Ramos (cell line): ENCODE measurements around the gene NOBOX.
"Not testable (repeated sequence)": the region's sequence is repeated elsewhere in the genome, so short reads cannot be mapped to it uniquely, and the experiment has no call there.

Experiments
- in situ Hi-C: fragments of 300-500 bp; cut with MboI; formaldehyde crosslinking; loops from one replicate; pipeline ENCODE4 v1.14.3; 2022; ENCODE audit warnings: low sequenced_read_pairs; ENCODE audit not compliant: unreplicated experiment

Gene NOBOX

DNA sequence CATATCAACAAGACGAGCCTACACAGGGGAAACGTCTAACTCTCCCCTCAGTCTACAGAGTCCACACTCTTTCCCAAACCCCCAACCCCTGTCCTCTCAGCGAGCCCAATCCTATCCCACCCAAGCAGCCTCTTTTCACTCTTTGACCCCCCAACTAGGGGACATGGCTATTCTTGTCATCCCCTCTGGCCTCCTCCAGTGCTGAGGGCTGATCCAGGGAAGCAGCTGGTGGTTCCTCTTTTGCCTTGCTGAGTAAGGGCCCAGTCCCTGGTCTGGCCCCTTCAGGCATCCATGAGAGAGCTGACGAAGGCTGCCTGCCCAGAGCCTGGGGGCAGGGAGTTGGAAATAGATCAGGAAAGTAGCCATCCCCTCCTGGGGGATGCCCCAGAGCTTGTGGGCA, 6.4 kb downstream of the NOBOX start:
- in situ Hi-C loops = no loop called here

DNA sequence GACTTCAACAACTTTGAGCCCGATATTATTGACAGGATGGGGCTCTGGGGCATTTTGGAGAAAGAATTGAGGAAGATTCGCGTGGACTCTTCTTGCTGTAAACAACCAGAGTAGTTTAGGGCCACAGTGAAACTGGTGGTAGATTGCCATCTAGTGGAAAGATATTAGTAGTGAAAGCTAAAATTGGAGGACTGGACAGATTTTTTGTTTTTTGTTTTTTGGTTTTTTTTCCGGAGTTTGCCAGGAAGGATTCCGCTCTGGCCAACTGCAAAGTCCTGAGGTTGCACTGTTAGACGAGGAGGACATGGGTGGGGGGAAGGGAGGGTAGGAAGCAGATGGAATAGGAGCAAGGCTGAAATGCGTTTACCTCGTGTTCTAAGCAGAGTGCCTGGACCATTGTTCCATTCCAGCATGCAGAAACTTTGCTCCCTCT, 11.7 kb downstream of the NOBOX start:
- in situ Hi-C loops = no loop called here

DNA sequence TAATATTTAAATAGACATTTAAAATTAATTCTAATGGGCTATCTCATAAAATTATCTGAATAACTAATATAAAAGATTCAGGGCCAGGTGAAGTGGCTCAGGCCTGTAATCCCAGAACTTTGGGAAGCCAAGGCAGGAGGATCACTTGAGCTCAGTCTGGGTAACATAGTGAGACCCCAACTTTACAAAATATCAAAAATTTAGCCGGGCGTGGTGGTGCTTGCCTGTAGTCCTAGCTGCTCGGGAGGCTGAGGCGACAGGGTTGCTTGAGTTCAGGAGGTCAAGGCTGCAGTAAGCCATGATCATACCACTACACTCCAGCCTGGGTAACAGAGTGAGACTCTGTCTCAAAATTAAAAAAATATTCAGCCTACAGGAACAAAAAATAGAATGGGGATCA, 12.5 kb downstream of the NOBOX start:
- in situ Hi-C loops = no loop called here

DNA sequence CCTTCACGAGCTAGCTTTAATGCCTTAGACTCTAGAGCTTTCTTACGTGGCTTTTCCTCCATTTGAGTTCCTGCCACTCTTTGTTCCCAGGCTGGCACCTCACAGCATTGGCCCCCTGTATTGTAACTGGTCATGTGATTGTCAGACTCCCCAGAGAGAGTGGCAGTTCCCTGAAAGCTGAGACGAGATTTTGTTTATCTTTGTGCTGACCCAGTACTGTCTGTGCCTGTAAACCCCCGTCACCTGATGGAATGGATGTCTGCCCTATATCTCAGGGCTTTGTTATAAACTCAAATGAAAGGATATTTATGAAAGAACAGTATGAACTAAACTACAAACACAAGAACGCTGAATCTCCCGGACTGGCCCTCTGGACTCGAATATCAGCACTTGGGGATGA, 13.0 kb downstream of the NOBOX start:
- in situ Hi-C loops = no loop called here

DNA sequence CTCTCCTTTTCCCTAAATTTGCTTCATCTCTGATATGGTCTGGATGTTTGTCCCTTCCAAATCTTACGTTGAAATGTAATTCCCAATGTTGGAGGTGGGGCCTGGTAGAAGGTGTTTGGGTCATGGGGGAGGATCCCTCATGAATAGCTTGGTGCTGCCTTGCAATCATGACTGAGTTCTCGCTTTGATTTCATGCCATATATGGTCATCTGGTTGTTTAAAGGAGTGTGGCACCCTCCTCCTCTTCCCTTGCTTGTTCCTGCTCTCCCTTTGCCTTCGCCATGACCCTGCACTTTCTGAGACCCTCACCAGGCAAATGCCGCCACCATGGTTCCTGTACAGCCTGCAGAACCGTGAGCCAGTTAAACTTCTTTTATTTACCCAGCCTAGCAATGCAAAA, 14.5 kb downstream of the NOBOX start:
- in situ Hi-C loops = no loop called here

DNA sequence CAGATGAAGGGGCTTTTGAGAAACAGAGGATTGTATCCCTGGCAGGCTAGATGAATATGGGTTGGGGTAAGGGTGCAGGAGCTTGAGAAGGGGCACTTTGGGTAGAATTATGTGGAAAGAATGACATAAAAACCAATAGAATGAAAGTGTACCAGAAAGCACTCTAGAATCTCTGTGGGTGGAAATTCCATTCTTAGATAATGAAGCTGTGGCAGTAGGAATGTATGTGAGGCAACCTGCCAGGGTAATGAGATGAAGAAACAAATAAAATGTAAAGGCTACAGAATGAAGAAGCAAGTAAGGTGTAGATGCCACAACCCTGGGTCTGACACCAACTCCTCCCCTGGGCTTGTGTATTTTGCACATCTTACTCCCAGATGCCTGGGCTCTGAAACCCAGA, 16.8 kb downstream of the NOBOX start:
- in situ Hi-C loops = no loop called here

DNA sequence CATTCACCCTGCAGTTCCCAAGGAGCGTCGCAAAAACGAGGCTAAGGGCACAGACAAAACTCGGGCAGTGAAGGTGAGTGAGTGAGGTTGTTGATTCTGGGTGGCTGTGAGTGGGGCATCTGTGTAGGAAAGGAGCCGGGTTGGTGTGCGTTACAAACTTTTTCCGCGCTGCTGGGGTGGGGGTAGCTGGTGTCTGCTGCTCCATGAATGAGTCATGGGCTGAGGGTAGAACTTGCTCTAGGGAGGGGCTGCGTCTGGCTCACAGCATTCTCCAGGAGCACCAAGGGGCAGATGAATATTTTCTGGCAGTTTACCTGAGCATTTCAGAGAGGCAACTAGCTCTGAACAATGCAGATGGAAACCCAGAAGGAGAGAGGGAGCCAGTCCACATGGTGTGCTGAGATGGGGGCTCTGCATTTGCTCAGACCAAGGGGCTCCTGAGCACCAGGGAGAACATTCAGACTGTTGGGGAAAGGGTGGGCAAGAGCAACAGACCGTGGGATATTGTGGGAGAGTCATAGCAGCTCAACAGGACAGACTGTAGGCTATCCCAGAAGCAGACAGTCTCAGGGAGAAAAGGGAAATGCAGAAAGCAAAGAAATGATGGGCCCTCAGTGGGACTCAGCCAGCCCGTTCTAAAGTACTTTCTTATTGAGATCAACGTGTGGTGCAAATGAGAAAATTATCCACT, 18.8 kb downstream of the NOBOX start:
- in situ Hi-C loops = no loop called here

DNA sequence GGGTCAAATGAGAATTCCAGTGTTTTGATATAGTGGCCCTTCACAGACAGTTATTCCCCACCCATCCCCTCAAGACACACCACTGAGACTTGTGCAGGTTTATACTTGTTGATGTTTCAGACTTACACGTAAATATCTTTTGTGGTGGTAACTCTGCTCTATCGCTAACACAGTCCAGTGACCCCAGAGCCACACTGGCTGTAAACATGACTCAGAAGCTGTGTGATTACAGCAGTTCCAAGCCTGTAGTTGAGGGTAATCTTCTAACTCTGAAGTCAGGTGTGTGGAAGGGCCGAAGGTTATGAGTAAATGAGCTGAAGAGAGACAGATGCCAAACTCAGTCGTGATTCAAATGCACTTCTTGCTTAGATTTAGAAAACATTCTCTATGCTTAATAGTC, 19.4 kb downstream of the NOBOX start:
- in situ Hi-C loops = no loop called here

DNA sequence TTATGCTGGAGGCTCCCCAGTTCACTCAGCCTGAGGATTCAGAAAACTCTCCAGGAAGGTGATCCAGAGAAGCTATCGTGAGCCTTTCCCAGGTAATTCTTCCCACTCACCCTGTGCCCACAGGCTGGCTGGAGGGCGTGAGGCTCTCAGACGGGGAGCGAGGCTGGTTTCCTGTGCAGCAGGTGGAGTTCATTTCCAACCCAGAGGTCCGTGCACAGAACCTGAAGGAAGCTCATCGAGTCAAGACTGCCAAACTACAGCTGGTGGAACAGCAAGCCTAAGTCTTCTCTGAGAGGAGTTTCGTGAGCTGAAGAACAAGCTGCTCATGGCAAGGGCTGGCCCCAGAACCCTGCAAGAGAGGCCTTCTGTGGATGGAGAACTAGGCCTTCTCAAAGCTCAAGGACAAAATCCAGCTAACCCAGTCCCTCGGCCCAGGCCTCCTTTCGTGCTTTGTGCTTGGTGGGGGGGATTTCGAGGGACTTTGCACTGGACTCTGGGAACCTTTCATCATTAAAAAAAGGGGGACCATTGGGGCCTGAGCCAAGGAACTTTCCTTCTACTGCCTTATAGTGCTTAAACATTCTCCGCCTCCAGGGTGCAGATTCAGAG, 23.6 kb downstream of the NOBOX start:
- in situ Hi-C loops = no loop called here

DNA sequence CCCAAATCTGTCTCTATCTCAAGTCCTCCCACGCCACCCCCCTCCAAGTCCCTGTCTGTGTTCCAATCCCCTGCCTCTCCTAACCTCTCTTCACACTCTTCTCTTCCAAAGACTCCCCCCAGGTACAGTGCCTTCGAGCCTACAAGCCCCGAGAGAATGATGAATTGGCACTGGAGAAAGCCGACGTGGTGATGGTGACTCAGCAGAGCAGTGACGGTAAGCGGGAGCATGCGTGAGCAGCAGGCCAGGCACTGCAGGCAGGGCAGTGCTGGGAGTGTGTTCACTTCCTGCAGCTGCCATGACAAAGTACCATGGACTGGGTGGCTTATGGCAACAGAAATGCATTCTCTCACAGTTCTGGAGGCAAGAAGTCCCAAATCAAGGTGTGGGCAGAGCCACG, 24.8 kb downstream of the NOBOX start:
- in situ Hi-C loops = no loop called here

DNA sequence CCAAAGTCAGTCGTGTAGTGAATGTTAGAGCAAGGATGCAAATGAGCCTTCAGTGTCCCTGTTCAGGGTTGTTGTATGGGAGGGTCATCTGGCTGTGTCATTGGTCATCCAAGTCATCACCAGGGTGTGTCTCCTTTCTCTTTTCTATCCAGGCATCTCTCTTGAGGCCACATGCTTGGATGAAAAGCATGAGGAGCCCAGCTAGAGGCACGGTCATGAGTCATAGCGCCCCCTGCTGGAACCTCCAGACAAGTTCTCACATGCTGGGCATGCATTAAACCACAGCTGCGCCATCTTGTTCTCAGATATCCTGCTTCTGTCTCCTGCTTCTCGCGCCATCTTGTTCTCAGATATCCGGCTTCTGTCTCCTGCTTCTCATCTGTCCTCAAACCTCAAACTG, 34.3 kb downstream of the NOBOX start:
- in situ Hi-C loops = not testable (repeated sequence)

DNA sequence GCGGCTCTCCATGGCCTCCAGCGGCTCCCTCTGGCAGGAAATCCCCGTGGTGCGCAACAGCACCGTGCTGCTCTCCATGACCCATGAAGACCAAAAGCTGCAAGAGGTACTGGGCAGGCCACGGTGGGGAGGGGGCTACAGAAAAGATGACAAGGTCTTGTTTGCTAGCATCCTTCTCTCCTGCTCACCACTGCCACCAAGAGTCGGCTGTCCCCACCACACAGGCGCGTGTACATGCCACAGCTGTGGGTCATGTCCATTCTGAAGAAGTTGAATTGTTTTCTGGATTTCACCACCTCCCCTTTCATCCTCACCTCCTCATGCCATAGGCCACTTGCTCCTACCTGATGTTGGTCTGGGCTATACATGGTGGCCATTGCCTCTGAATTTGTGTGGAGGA, 36.2 kb downstream of the NOBOX start:
- in situ Hi-C loops = not testable (repeated sequence)

DNA sequence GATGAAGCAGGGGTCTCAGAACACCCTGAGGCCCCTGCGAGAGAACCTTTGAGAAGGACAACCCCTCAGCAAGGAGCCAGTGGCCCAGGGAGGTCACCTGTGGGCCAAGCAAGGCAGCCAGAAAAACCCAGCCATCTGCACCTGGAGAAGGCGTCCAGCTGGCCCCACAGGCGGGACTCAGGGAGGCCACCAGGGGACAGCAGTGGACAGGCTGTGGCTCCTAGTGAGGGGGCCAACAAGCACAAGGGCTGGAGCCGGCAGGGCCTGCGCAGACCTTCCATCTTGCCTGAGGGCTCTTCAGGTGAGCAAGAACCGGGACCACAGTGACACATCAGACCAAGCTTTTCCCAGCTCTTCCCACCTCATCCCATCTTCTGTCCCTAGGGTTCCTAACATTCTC, 38.0 kb downstream of the NOBOX start:
- in situ Hi-C loops = not testable (repeated sequence)

DNA sequence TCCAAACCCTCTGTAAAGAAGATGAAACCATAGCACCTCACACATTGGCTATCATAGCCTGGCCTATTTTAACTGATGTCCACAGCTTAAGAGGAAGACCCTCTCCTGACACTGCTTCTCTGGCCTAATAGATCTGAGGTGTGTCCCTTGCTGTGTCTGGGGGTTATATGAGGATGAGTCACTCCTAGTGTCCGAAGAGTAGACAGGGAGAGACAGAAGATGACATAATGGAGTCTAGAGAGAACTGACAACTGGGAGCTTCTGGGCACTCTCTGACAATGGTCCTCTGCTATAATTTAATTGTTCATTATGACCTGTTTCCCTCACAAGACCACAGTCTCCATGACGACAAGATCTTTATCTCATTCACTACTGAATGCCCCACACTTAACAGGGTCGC, 41.4 kb downstream of the NOBOX start:
- in situ Hi-C loops = not testable (repeated sequence)

DNA sequence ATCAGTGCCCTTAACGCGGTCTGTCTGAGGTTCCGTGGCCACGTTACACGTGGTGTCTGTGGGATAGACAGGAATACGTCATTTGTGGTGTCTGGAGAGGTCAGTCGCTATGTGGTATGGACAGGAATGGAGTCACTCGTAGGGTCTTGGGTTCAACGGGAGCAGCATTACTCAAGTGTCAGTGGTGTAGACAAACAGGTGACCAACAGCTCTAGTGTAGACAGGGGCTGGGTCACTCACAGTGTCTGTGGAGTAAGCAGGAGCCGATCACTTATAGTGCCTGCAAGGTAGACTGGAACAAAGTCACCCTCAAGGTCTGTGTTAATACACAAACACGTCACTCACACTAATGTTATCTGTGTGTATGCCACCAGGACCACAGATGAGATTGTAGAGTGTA, 46.6 kb downstream of the NOBOX start:
- in situ Hi-C loops = not testable (repeated sequence)

DNA sequence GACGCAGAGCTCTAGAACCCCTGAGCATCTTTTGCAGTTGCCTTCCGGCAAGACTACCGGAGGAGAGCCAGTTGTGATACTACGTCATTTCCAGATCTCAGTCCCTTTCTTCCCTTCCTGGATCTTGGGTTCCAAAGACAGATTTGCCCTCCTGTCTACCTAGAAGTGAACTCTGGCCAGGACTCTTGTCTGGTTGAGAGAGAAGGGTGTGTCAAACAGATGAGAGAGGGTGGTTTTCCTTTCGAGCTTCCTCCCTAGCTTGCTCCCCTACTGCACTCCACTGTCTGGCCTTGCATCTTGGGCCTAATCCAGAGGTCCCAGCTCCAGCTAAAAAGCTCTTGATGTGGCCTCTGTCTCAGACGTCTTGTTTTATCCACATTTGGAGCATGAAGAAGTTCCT, 47.3 kb downstream of the NOBOX start:
- in situ Hi-C loops = not testable (repeated sequence)

DNA sequence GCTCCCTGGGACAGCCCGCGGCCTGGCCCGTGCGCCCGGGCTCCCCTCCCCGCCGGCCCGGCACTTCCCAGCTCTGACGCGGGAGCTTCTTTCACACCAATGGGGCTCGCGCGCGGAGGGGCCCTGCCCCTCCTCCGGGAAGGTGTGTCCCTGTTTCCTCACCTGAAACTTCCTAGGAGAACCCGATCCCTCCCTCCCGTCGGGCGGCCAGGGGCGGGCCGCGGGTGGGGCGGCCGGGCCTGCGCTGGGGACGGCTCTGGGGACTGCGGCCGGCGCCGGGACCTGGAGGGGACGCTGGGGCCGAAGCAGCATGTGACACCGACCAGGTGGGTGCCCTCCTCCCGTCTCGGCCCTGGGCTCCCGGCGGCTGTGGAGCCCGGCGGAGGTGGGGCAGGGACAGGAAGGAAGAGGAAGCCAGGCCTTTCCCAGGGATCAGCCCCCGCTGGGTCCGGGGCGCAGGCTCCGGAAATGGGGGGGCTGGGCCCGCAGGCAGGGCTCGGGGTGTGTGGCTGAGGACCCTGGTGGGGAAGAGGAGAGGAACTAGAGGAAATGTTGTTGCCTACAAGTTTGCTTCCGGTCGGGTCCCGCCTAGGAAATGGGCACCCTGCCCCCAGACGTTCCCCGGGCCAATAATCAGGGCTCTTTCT, 48.2 kb downstream of the NOBOX start, which contains the start of gene ARHGEF5:
ARHGEF5 (plus strand) TSS at position 227 of the 647 bp plus-strand sequence. CDS start 7,268 bp downstream, outside the sequence.
- in situ Hi-C loops = not testable (repeated sequence)

DNA sequence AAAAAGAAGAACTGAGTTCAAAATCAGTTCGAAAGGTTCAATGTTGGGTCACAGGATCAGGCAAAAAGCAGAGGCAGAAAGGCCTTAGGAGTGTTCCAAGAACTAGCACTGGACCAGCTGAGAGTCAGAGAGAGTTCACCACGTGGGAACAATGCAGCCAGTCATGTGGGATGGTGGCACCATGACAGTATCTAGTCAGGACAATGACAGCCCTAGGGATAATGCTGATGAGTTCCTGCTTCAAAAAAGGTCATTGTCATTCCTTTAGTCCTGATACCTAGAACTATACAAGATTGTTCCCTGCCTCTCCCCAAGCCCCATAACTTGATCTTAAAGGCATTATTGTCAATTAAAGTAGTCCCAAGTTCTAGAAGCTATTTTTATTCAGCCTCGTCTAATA, 51.8 kb downstream of the NOBOX start:
- in situ Hi-C loops = not testable (repeated sequence)

DNA sequence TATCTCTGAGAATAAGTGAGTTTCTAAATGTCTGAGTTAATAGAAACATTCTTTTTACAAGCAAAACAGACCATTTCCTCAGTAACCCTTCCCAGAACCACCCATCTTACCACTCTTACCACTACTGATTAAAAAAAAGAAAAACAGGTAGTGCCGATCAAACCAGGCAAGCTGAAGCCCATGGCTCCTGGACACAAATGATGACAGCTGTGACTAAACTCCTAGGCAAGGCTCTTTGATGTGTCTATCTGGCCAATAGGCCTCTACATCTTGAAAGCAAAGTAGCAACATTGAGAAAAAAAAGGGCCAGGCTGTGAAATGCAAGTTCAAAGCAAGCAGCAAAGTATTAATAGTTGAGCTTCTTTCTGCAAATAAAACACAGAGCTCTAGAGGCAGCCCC, 54.9 kb downstream of the NOBOX start:
- in situ Hi-C loops = not testable (repeated sequence)
